Lower lobe of right lung (tissue), 2 donors: Measurements from ENCODE around the gene DNAJC10. TPM values are rescaled to one million over a fixed set of nuclear protein-coding genes. Genes with fewer than 3 reads are reported as not detected.
"Not testable (repeated sequence)": the region's sequence is repeated elsewhere in the genome, so short reads cannot be mapped to it uniquely, and the experiment has no call there.

Source experiments
- ATAC-seq, 2 donors: fragments of 200-7000 bp; cut with Tn5 transposase; one replicate each; pipeline ENCODE4 v1.9.1; 2020 to 2022; ENCODE audit warnings: mild to moderate bottlenecking in 2 of 2, moderate library complexity in 2 of 2
- DNase-seq: peaks from one replicate; pipeline ENCODE4 v3.0.0-alpha.2; 2020
- H3K27ac ChIP-seq: fragments of 200-600 bp; one replicate; pipeline ENCODE4 v1.8.0; 2022
- H3K27me3 ChIP-seq: fragments of 200-600 bp; one replicate; pipeline ENCODE4 v1.8.0; 2022; ENCODE audit warnings: low read depth
- H3K36me3 ChIP-seq: fragments of 200-600 bp; one replicate; pipeline ENCODE4 v1.8.0; 2022; ENCODE audit warnings: mild to moderate bottlenecking
- H3K4me1 ChIP-seq: fragments of 200-600 bp; one replicate; pipeline ENCODE4 v1.8.0; 2022
- H3K4me3 ChIP-seq: fragments of 200-600 bp; one replicate; pipeline ENCODE4 v1.8.0; 2022; ENCODE audit warnings: mild to moderate bottlenecking
- H3K9me3 ChIP-seq: fragments of 200-600 bp; one replicate; pipeline ENCODE4 v1.8.0; 2022
- CTCF ChIP-seq: fragments of 200-600 bp; IDR thresholded peaks from one replicate; pipeline ENCODE4 v1.8.0; 2022; ENCODE audit warnings: antibody characterized with exemption, mild to moderate bottlenecking
- intact Hi-C: fragments of 100-400 bp; cut with DNase I; formaldehyde crosslinking; loops from one replicate; pipeline ENCODE4 v1.11.0; 2022
- total RNA-seq: library from RNA; stranded (reverse); fragmentation: NEBNext Ultra II Directional; extraction: Animal tissue kit (Norgen Biotek cat#: 25700); gene quantifications from one replicate; pipeline ENCODE4 v1.2.1, GENCODE V29; 2021
- donor health status: DM: no; HTN: yes; CAD: no; lungs with severe emphysema.

DNAJC10 gene
- total RNA-seq, 1 donor from 2014 or later = 76.2 TPM

DNA sequence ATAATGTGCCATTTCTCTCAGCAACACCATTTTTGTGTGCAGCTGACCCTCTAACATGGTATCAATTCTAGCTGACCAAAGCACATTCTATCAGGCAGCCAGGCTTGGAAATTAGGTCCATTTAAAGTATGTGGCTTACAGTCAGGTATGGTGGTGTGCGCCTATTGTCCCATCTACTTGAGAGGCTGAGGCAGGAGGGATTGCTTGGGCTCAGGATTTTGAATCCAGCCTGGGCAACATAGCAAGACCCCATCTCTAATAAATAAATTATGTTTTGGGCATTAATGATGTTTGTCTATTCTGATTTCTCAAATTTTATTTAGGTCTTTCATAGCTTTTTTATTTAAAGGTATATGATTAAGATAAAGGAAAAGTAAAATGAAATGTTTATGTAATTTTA is 63.3 kb downstream of the DNAJC10 start:
- Histone ChIP-seq H3K4me3 (no peak overlapping the region), H3K27me3 (no peaks in the 10 kb centered on the region), H3K9me3 (no peaks in the 10 kb centered on the region), H3K4me1 (no peaks in the 10 kb centered on the region), H3K27ac (no peak overlapping the region), H3K36me3 (peaks cover 46% of the 10 kb centered on the region)
- intact Hi-C loops = no loop called here
- no peak for TF ChIP-seq CTCF
- ATAC-seq (no peak), DNase-seq (no peak)

DNA sequence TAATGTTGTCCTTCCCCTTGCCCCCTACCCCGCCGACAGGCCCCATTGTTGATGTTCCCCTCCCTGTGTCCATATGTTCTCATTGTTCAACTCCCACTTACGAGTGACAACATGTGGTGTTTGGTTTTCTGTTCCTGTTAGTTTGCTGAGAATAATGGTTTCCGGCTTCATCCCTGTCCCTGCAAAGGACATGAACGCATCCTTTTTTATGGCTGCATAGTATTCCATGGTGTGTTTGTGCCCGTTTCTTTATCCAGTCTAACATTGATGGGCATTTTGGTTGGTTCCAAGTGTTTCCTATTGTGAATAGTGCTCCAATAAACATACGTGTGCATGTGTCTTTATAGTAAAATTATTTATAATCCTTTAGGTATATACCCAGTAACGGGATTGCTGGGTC is 65.0 kb downstream of the DNAJC10 start:
- H3K4me1 ChIP-seq, H3K9me3 ChIP-seq, H3K4me3 ChIP-seq, DNase-seq, H3K27ac ChIP-seq, H3K27me3 ChIP-seq, intact Hi-C loops, ATAC-seq: not testable (repeated sequence)
- peaks cover 31% of the 10 kb centered on the region for H3K36me3 ChIP-seq

GRCh38 chr2:182782686-182783085 is 66.6 kb downstream of the DNAJC10 start:
- H3K4me3 ChIP-seq, H3K9me3 ChIP-seq, H3K27me3 ChIP-seq, H3K4me1 ChIP-seq, H3K27ac ChIP-seq, DNase-seq, intact Hi-C loops, ATAC-seq: not testable (repeated sequence)
- H3K36me3 ChIP-seq = peaks cover 18% of the 10 kb centered on the region

DNA sequence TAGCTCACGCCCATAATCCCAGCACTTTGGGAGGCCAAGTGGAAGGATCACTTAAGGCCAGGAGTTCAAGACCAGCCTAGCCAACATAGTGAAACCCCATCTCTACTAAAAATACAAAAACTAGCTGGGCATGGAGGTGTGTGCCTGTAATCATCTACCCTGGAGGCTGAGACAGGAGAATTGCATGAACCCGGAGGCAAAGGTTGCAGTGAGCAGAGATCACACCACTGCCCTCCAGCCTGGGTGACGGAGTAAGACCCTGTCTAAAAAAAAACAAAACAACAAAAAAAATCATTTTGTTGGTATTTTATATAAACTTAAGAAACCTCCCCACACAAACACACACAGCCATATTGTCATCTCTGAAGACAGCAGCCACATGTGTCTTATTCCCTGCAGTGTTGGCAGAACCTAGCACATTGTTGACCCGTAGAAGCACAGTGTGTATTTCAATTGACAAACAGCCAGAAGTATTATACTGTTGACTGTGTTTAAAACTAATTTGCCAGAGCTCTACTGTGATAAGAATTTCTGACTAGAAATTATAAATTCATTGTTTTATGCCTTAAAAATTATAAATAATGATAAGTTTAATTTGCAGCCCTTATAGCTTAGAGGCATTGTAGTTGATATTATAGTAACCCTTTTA is 68.1 kb downstream of the DNAJC10 start:
- ATAC-seq = no peak
- H3K4me1 ChIP-seq = no peaks in the 10 kb centered on the region
- peaks cover 3% of the 10 kb centered on the region for H3K36me3 ChIP-seq
- H3K4me3 ChIP-seq = no peak overlapping the region
- H3K27ac ChIP-seq = no peak overlapping the region
- H3K27me3 ChIP-seq = no peaks in the 10 kb centered on the region
- H3K9me3 ChIP-seq = no peaks in the 10 kb centered on the region
- no peak for DNase-seq
- intact Hi-C loops = no loop called here
- no peak for TF ChIP-seq CTCF

DNA sequence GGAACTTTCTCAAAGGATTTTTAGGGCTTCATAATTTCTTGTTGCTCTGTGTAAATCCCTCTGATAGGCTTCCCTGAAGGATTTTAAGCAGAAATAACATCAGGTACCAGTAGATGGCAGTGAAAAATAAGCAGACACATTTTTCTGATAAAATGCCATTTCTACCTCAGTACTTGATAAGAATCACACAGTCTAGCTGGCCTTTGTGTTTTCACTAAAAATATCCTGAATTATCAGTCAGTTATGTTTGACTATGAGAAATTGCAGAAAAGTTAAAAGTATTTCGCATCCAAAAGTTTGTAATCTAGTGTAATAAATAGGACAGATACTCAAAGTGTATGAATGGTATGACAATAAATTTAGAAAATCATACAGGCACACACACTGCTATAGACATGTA is 68.7 kb downstream of the DNAJC10 start:
- Histone ChIP-seq H3K4me1 (no peaks in the 10 kb centered on the region), H3K27me3 (no peaks in the 10 kb centered on the region), H3K9me3 (no peaks in the 10 kb centered on the region), H3K36me3 (no peaks in the 10 kb centered on the region), H3K4me3 (no peak overlapping the region), H3K27ac (no peak overlapping the region)
- DNase-seq = no peak
- peak; percentile 37 for TF ChIP-seq CTCF
- intact Hi-C loops = no loop called here
- no peak for ATAC-seq

GRCh38 chr2:182792441-182792840 is 76.4 kb downstream of the DNAJC10 start:
- no peak for ATAC-seq
- Histone ChIP-seq H3K4me3 (no peak overlapping the region), H3K27me3 (no peaks in the 10 kb centered on the region), H3K27ac (no peak overlapping the region), H3K4me1 (no peaks in the 10 kb centered on the region), H3K9me3 (no peaks in the 10 kb centered on the region), H3K36me3 (no peaks in the 10 kb centered on the region)
- DNase-seq = no peak
- intact Hi-C loops = no loop called here
- TF ChIP-seq CTCF = no peak

- ATAC-seq = no peak
- Histone ChIP-seq H3K4me1 (no peaks in the 10 kb centered on the region), H3K27ac (no peak overlapping the region), H3K9me3 (no peaks in the 10 kb centered on the region), H3K27me3 (no peaks in the 10 kb centered on the region), H3K4me3 (no peak overlapping the region), H3K36me3 (no peaks in the 10 kb centered on the region)
- no peak for DNase-seq
- TF ChIP-seq CTCF = no peak
- intact Hi-C loops = no loop called here
Observed at GRCh38 chr2:182798736-182799135, 82.7 kb downstream of the DNAJC10 start.
